Nucleus accumbens (tissue), 56 donors: Measurements from ENCODE around the gene NTS.

ENCODE experiments used
- DNase-seq, 56 donors: peaks; one replicate each; lab custom pipeline; 2025; lab: John Stamatoyannopoulos, UW

NTS gene, protein sequence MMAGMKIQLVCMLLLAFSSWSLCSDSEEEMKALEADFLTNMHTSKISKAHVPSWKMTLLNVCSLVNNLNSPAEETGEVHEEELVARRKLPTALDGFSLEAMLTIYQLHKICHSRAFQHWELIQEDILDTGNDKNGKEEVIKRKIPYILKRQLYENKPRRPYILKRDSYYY

GRCh38 chr12:85874031-85874461 lies at the start of gene NTS:
NTS (plus strand) TSS chr12:85874295; CDS start chr12:85874404, 109 bp downstream.
- no peak for DNase-seq

- no peak for DNase-seq
These were observed 48.3 kb upstream of the NTS start for GRCh38 chr12:85825746-85826145.

- no peak for DNase-seq
These were observed 45.5 kb upstream of the NTS start for GRCh38 chr12:85828576-85828975.

DNA sequence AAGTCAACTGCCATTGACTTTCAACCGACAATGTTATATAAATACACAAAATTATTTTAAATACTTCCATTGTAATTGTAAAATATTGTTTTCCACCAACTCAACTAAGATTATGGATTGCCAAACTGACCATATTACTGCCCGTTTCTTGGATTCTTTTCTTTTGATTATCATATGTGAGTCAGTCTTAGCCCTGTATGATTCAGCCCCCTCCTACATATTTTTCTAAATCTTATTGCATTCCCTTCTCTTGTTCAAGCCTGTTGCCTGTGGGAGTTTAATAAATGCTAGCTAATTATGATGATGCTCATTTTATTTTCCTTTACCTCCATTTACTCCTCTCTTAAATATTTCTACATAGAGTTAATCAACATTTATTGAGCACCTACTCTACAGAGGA lies 44.7 kb upstream of the NTS start:
- no peak for DNase-seq

GRCh38 chr12:85831327-85831990 lies 42.6 kb upstream of the NTS start:
- DNase-seq: no peak

DNA sequence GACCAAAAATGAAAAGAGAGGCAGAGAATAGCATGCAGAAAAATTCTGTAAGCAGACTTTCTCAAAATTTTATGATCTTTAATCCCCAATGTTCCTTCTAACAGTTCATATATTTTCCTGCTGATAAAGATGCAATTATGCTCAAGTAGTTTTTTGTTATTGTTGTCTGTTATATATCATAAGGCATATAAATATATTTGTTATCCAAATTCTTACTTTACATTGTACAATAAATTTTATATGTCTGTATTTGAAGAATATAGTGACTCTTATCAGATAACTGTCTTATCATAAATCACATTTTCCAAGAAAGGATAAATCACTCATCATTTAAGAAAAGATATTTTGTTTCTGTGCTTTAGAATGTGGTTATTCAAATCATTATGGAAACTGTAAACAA lies 40.5 kb upstream of the NTS start:
- no peak for DNase-seq

DNA sequence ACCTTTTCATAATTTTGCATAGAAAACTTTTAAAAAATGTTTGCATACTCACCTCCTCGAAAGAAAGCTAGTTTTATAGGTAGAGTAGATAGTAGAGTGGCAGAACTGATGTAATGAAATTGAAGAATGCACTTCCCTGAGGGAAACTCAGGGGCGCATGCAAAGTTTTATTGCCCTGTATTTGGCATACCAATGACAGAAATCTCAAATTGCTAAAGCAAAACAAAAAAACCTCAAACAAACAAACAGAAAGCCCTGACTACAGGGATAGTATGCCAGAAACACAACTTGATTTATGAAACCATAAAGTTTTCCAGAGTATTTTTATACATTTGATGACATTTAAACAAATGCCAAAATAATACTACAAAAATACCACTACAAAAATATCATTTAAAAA lies 39.7 kb upstream of the NTS start:
- no peak for DNase-seq

DNA sequence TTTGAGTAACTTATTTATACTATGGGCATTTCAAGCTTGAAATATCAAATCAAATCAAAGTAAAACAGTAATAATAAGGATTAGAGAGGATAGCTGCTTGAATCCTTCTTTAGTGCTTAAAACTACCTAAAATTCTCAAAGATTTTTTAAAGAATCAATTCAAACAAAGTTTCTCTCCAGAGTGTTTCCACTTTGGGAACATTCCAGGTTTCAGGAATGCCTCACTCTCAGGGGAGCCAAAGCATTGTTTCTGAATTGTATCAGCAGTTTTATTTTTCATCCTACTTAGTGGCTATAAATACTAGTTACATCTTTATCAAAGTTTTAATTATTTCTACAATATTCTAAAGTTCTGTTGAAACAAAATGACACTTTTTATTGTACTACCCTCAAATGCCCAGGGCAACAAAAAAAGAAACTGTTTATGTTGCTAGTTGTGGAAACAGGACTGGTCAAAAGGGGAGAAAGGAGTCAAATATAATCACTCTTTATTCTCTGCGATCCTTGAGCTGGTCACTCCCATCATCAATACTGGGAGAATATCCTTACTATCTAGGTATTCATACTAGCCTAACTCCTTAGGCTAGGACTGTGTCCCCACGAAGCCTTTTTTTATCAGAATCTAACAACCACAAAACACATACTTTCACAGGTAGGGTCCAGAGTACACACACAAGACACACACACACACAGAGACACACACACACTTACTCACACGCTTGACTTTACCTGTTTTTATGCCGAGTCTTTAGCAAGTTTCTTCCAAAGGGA lies 38.5 kb upstream of the NTS start:
- no peak for DNase-seq

- DNase-seq: peak in 10 of 56 donors; percentile 5 to 24 (median 8)
These were observed 37.7 kb upstream of the NTS start, which contains the start of gene RASSF9 for GRCh38 chr12:85836197-85837090. RASSF9 (minus strand) TSS chr12:85836409; CDS start chr12:85836201, 208 bp downstream.

GRCh38 chr12:85843606-85844310 lies 30.3 kb upstream of the NTS start:
- no peak for DNase-seq

DNA sequence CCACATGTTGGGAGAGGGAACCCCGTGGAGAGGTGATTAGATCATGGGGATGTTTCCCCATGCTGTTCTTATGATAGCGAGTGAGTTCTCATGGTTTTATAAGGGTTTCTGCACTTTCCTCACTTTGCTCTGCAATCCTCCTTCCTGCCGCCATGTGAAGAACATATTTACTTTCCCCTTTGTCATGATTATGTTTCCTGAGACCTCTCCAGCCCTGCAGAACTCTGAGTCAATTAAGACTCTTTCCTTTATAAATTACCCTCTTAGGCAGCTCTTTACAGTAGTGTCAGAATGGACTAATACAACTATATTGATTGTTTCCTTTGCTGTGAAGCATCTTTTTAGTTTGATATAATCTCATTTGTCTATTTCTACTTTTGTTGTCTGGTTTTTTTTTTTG lies 24.8 kb upstream of the NTS start:
- no peak for DNase-seq

- no peak for DNase-seq
These were observed 18.8 kb upstream of the NTS start for GRCh38 chr12:85855305-85855704.

- no peak for DNase-seq
These were observed 17.1 kb upstream of the NTS start for GRCh38 chr12:85856966-85857365.

DNA sequence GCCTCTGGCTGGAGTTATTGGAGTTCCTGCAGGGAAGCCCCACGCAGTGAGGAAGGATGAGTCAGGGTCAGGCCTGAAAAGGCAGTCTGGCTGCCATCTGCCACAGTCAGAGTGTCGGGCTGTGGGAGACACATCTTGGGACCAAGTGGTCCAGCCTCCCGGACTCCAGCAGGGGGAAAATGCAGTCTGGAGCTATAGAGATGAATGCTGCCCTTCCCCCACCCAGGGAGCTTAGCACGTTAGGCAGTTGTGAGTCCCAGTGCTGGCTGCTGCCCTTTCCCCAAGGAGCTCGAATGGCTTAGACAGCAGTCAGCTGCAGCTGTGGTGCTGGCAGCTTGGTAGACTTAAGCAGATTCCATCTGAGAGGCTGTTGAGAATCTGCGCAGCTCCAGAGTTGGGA lies 8.2 kb upstream of the NTS start:
- no peak for DNase-seq

- DNase-seq: peak in 1 of 56 donors; percentile 7
These were observed 6.9 kb upstream of the NTS start for GRCh38 chr12:85866986-85867776.

GRCh38 chr12:85872497-85873091 lies 1.5 kb upstream of the NTS start:
- no peak for DNase-seq

DNA sequence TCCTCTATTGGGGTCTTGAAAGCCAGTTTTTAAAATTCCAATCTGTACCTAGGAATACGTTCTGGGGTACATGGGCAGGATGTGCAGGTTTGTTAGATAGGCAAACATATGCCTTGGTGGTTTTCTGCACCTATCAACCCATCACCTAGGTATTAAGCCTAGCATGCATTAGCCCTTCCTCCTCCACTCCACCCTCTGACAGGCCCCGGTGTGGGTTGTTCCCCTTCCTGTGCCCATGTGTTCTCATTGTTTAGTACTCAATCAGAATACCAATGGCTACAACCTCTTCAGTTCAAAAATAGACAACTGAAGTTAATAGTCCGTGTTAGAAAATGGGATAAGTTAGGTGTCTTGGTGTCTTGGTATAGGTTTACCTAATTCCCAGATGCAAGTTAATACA lies 3.4 kb downstream of the NTS start:
- DNase-seq: no peak

GRCh38 chr12:85883763-85884162 lies 9.7 kb downstream of the NTS start:
- no peak for DNase-seq

- DNase-seq: no peak
These were observed 20.6 kb downstream of the NTS start for GRCh38 chr12:85894653-85895052.
